Measurements from ENCODE around the gene PPP1R1B.

DNA sequence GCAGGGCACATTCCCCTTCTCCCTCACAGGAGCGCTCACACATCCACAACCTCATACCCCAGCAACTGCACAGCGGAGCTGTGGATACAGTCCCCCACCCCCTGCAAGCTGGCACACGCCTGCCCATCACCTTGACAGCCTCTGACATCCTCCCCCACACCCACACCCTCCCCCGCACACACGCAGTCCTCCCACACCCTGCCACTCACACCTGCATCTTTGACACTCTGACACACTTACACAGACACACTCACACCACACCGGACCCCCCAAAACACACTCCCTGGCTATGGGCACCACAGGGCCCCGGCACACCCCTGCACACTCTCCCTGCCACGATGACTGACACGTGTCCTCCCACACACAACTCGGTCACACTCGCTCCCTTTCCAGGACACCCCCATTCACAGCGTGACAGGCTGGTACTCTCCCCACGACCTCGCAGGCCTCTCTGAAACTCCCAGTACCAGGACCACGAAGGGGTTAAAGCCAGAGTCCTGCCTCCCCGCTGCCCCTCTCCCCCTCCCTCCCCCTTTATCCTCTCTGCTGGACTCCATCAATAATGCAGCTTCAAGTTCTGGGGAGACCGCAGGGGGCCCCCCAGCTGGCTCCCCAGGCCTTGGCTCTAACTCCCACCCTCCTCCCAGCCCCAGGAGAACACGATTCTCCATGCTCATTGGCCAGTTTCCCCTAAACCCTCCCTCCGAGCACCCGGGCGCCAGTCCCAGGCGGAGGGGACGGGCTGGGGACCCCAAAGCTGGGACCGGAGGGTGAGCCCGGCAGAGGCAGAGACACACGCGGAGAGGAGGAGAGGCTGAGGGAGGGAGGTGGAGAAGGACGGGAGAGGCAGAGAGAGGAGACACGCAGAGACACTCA is at the start of gene PPP1R1B:
- TF ChIP-seq, protein P1, sequence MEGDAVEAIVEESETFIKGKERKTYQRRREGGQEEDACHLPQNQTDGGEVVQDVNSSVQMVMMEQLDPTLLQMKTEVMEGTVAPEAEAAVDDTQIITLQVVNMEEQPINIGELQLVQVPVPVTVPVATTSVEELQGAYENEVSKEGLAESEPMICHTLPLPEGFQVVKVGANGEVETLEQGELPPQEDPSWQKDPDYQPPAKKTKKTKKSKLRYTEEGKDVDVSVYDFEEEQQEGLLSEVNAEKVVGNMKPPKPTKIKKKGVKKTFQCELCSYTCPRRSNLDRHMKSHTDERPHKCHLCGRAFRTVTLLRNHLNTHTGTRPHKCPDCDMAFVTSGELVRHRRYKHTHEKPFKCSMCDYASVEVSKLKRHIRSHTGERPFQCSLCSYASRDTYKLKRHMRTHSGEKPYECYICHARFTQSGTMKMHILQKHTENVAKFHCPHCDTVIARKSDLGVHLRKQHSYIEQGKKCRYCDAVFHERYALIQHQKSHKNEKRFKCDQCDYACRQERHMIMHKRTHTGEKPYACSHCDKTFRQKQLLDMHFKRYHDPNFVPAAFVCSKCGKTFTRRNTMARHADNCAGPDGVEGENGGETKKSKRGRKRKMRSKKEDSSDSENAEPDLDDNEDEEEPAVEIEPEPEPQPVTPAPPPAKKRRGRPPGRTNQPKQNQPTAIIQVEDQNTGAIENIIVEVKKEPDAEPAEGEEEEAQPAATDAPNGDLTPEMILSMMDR (IDR thresholded peaks at IDR 0.05; ENCODE audit: poor library complexity, severe bottlenecking): no peak
- TF ChIP-seq TAF1 (IDR thresholded peaks at IDR 0.05; ENCODE audit: low read depth) (no peak), EZH2 (IDR thresholded peaks at IDR 0.05; ENCODE audit: borderline replicate concordance, insufficient read depth, low read length, poor library complexity, severe bottlenecking) (no peak)
- TF ChIP-seq, protein P2, sequence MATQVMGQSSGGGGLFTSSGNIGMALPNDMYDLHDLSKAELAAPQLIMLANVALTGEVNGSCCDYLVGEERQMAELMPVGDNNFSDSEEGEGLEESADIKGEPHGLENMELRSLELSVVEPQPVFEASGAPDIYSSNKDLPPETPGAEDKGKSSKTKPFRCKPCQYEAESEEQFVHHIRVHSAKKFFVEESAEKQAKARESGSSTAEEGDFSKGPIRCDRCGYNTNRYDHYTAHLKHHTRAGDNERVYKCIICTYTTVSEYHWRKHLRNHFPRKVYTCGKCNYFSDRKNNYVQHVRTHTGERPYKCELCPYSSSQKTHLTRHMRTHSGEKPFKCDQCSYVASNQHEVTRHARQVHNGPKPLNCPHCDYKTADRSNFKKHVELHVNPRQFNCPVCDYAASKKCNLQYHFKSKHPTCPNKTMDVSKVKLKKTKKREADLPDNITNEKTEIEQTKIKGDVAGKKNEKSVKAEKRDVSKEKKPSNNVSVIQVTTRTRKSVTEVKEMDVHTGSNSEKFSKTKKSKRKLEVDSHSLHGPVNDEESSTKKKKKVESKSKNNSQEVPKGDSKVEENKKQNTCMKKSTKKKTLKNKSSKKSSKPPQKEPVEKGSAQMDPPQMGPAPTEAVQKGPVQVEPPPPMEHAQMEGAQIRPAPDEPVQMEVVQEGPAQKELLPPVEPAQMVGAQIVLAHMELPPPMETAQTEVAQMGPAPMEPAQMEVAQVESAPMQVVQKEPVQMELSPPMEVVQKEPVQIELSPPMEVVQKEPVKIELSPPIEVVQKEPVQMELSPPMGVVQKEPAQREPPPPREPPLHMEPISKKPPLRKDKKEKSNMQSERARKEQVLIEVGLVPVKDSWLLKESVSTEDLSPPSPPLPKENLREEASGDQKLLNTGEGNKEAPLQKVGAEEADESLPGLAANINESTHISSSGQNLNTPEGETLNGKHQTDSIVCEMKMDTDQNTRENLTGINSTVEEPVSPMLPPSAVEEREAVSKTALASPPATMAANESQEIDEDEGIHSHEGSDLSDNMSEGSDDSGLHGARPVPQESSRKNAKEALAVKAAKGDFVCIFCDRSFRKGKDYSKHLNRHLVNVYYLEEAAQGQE (IDR thresholded peaks at IDR 0.05; ENCODE audit: borderline replicate concordance): no peak
